ENCODE data around the gene F5.
"Not testable (repeated sequence)": the region's sequence is repeated elsewhere in the genome, so short reads cannot be mapped to it uniquely, and the experiment has no call there.

The F5 gene

GRCh38 chr1:169514566-169515270 is 71.6 kb downstream of the F5 start:
- in situ Hi-C loops (cut with MboI; ENCODE audit: low sequenced_read_pairs) = no loop called here

DNA sequence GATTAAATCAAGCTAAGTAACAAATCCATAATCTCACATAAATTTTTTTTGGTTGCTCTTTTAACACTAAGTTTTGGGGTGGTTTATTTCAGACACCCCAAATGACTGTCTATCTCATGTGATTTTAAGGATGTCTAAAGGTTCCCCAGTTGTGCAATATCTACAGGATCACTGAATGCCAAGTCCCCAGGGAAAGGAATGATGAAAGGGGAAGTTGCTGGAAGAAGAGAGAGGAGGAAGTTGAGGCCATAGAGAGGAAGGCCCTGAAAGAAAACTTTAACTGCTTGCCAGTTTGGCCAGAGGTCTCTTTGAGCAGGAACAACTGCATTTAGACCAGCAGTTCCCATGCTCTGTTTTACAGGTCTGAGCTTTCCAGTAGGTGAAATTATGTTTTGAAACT is 73.1 kb downstream of the F5 start:
- in situ Hi-C loops (cut with MboI; ENCODE audit: low sequenced_read_pairs) = no loop called here

DNA sequence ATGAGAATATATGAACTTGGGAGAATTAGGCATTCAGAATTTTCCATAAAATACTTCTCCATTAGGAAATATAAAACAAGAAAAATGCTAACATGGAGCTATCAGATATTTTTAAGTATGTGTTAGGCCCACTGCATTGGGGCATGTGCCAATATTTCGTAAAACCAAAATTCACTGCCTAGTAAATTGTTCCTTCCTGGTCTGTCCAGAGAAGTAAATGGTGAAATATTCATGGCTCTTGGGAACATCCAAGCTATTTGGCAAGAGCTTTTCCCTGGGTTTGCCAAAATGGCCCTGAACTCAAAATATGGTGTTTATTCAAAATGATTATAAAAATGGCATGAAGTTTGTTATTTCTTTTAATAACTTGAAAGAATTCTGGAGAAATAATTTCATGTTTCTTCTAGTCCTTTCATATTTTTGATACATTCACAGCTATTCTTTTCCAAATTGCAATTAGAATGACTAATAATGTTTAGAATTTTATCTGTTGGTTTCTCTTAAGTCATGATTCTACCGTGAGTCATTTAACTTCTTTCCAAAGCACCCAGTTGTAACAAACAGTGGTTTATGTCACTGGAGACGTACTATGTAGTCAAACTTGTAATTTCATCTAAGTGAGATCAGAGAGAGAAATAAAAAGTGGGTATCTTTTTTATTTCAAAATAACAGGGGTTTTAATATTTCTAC is 74.8 kb downstream of the F5 start:
- in situ Hi-C loops (cut with MboI; ENCODE audit: low sequenced_read_pairs) = no loop called here

DNA sequence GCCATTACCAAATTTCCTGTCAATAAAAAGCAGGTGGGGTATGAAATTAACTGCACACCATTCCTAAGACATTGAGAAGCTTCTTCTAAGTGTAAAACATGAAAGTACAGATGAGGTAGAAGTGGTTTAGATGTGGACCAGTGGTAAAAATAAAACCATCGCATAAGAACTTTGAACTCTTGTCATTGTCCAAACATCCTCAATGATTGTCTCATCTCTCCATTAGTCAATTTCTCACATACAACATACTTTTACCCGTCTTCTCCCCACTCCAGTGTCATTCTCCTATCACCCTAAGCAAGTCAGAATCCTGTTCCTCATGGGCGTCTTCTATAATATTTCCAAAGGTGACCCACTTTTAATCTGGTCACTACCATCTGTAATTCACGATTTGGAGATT is 76.2 kb downstream of the F5 start:
- in situ Hi-C loops (cut with MboI; ENCODE audit: low sequenced_read_pairs) = no loop called here

DNA sequence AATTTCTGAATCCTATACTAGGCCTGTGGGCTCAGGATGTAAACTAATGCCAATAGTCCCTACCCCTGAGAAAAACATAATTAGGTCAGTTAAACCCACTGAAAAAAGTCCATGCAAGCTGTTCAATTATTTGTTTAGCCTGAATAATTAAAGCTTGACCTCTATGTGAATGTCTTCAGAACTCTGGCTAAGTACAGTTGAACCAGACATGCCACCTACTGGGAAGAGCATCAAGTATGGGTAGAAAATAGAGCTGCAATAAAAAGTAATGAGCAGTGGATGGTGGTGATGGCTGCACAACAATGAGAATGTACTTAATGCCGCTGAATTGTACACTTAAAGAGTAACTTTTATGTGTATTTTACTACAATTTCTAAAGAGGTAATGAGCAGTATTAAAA is 76.9 kb downstream of the F5 start:
- in situ Hi-C loops (cut with MboI; ENCODE audit: low sequenced_read_pairs) = no loop called here

GRCh38 chr1:169508432-169509338 is 77.6 kb downstream of the F5 start:
- in situ Hi-C loops (cut with MboI; ENCODE audit: low sequenced_read_pairs) = no loop called here

DNA sequence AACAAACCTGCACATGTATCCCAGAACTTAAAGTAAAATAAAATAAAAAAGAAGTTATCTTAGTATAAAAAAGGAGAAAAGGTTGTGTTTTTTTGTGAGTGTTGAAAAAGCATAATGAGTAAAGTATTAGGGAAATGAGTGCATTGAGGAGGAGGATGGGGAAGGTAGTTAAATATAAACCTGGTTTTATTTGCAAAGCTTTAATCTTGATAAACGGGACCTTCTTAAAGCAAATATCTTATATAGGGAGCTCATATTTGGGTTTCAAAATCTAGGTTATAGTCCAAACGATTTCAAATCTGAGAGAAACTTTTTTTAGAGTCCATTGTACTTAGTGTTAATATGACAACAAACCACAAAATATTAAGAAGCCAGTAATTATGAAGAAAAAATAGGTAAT is 78.9 kb downstream of the F5 start:
- in situ Hi-C loops (cut with MboI; ENCODE audit: low sequenced_read_pairs) = no loop called here

DNA sequence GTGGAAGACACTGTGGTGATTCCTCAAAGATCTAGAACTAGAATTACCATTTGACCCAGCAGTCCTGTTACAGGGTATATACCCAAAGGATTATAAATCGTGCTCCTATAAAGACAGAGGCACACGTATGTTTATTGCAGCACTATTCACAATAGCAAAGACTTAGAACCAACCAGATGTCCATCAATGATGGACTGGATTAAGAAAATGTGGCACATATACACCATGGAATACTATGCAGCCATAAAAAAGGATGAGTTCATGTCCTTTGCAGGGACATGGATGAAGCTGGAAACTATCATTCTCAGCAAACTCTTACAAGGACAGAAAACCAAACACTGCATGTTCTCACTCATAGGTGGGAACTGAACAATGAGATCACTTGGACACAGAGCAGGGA is 82.7 kb downstream of the F5 start:
- in situ Hi-C loops (cut with MboI; ENCODE audit: low sequenced_read_pairs) = not testable (repeated sequence)

DNA sequence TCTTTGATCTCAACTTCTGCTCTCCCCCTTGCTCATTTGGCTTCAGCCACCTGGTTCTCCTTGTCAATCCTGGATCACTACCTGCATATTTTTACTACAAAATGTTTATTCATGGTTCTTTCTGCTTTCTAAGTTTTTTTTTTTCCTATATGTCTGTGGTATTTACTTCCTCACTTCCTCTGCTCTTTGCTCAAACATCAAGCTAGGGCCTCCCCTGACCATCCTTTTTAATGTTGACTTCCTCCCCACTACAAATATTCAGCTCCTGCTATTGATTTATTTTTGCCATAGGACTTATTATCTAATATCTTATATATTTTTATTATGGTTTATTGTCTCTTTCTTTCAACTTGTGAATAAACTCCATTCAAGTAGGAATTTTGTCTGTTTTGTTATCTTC is 86.5 kb downstream of the F5 start:
- in situ Hi-C loops (cut with MboI; ENCODE audit: low sequenced_read_pairs) = no loop called here

GRCh38 chr1:169497317-169497716 is 89.0 kb downstream of the F5 start:
- in situ Hi-C loops (cut with MboI; ENCODE audit: low sequenced_read_pairs) = no loop called here

DNA sequence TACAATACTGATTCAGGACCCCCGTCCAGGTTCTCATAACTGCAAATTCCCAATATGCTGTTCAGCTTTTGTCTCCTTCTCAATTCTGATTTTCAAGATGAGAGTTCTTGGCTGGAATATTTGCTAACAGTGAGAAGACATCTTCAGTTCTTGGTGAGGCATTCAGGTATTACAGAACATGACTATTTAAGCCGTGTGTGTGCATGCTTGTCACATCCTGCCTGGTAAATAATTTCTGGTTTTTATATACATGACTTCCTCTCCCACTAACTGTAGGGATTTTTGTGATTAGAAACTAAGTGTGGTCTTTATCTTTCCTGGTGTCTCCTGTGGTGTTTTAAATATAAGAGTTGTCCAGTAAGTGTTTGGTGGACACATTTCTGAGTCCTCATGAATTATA is 90.4 kb downstream of the F5 start:
- in situ Hi-C loops (cut with MboI; ENCODE audit: low sequenced_read_pairs) = no loop called here

DNA sequence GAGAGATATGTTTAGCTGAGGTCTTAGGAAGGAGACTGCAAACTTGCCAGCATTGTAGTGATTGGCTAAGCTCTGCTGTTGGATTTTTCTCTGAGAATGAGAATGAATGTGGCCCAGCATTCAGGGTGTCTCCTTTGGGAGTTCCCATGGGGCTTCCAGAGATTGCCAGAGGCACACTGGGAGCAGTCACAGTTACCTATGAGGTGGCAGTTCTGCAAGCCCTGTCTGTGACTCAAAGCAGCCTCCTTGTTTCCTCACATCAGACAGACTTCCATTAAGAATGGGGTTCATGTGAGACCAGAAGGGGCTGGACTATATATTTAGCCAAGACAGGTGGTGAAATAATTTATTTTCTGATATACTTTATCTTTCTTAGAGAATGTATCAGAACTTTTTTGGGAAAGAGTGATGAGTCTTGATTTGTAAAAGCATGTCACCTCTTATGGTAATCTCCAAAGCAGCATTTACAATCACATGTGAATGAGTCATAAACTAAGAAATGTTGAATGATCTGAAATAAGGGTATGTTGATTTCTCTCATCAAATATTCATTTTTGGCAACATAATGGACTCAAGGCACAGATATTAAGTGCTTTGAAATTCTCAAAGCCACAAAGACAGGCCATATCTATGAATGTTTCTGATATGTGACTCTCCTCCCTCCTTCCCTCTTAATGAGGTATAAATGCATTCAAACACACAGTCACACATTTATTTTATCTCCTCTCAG is 91.1 kb downstream of the F5 start:
- in situ Hi-C loops (cut with MboI; ENCODE audit: low sequenced_read_pairs) = no loop called here

DNA sequence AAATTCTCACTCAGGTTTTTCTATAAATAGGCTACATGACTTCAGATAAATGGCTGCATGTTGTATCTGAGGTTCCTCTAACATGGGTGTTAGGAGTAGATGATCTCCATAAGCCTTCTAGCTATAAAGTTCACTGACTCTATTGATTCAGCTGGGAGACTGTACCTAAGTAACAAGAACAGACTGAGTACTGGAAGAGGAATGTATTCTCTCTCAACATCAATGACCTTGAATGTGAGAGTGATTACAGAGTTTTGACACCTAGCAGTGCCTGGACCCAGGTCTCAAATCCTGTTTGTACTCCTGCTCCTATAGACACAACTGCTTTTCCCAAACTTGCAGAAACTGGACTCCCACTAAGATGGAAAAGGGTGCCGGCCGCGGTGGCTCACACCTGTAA is 91.9 kb downstream of the F5 start:
- in situ Hi-C loops (cut with MboI; ENCODE audit: low sequenced_read_pairs) = no loop called here

DNA sequence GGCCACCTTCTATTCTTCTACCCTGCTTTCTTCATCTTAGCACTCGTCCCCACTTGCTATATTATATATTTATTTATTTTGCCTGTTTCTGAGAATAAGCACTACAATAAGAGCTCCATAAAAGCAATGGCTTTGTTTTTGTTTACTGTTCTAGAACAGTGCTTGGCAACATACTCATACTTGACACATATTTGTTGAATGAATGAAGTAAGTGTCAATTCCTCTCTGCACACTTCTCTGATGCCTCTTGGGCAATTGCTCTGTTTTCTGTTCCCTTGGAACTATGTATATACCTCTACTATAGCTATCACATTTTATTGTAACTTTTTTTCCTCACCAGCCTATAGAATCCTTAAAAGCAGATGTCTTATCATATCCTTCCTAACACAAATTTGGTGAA is 93.0 kb downstream of the F5 start:
- in situ Hi-C loops (cut with MboI; ENCODE audit: low sequenced_read_pairs) = no loop called here

GRCh38 chr1:169491845-169492281 is 94.4 kb downstream of the F5 start:
- in situ Hi-C loops (cut with MboI; ENCODE audit: low sequenced_read_pairs) = no loop called here

DNA sequence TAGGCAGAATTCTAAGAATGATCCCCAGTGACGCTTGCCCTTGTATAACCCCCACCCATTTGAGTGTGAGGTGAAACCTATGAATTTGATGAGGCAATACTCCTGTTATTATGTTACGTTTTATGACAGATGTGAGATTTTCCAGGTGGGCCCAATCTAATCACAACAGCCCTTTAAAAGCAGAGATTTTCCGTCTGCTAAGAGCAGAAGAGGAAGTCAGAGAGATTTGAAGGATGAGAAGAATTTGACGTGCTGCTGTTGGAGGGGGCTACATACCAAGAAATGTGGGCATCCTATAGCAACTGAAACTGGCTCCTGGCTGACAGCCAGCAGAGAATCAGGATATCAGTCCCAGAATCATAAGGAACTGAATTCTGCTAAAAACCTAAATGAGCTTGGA is 98.1 kb downstream of the F5 start:
- in situ Hi-C loops (cut with MboI; ENCODE audit: low sequenced_read_pairs) = no loop called here

GRCh38 chr1:169487561-169487960 is 98.7 kb downstream of the F5 start:
- in situ Hi-C loops (cut with MboI; ENCODE audit: low sequenced_read_pairs) = no loop called here

- in situ Hi-C loops (cut with MboI; ENCODE audit: low sequenced_read_pairs) = no loop called here
Observed at GRCh38 chr1:169487133-169487532, 99.1 kb downstream of the F5 start.

GRCh38 chr1:169486281-169487051 is 99.8 kb downstream of the F5 start:
- in situ Hi-C loops (cut with MboI; ENCODE audit: low sequenced_read_pairs) = no loop called here

All from HL-60/S4 treated with phorbol 12-myristate 13-acetate at 8.2 ng/mL for 4 days and 3 days (cell line).